HG03097 (cell line): ENCODE data around the gene ATP1B3.
A peak's percentile ranks its signal among the peaks of the same experiment; 100 is the strongest.
"Not testable (repeated sequence)": the region's sequence is repeated elsewhere in the genome, so short reads cannot be mapped to it uniquely, and the experiment has no call there.

Experiments
- ATAC-seq: cut with Tn5 transposase; IDR thresholded peaks from one replicate; pipeline ENCODE4 v1.9.1; 2021; ENCODE audit not compliant: unreplicated experiment, low FRiP score

The ATP1B3 gene

DNA sequence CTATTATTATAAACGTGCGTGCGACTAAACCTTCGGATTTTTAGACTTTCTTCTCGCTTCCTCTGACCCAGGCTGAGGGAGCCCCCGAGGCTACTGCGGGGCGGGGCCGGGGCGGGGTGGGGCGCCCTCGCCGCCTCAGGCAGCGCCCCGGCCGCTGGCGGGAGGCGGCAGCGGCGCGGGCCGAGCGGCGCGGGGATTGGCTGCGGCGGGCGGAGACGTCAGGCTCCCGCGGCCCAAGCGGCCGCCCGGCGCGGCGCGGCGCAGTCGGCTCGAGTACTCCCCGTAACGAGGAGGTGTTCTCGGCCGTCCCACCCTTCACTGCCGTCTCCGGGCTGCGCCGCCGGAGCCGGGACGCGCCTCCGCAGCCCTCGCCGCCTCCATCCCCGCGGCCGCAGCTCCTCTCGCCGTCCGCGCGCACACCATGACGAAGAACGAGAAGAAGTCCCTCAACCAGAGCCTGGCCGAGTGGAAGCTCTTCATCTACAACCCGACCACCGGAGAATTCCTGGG is at the start of gene ATP1B3:
Gene ATP1B3 (plus strand): TSS at position 263 of the 510 bp plus-strand sequence. CDS start 159 bp downstream, at position 422.
- peak; percentile 87 for ATAC-seq

DNA sequence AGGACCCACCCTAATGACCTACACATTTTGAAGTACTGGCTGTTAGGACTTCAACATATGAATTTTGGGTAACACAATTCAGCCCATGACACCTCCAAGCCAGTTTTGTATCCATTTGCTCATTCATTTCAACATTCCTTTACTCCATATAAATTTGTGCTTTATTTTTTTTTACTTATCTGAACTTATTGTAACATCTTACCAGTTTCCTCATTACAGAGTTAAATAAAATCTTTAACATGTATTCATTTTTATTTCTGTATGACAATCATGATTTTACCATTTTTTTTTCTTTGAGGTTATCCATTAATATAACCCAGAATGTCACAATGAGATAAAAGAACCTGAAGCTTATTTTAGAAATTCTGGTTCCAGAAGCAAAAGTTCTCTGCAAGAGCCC is 48.0 kb upstream of the ATP1B3 start:
- ATAC-seq, result no peak

DNA sequence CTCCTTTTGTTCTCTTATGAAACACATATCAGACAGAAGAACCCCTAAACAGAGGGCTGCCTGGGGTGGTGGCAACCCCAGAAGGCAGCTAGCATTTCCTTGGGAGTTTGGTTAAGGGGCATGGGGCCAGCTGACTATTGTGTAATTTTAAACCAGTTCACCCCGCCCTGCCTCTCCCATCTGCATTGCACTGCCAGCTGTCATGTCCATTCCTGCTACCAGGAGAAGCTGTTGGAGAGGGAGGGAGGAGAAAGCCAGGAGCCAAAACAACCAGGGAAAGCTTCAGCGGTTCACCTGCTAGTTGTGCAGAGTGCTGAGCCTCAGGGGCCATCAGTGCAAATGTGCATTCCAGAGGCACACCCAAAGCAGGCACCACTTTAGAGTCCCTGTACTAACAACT is 47.6 kb upstream of the ATP1B3 start:
- no peak for ATAC-seq

DNA sequence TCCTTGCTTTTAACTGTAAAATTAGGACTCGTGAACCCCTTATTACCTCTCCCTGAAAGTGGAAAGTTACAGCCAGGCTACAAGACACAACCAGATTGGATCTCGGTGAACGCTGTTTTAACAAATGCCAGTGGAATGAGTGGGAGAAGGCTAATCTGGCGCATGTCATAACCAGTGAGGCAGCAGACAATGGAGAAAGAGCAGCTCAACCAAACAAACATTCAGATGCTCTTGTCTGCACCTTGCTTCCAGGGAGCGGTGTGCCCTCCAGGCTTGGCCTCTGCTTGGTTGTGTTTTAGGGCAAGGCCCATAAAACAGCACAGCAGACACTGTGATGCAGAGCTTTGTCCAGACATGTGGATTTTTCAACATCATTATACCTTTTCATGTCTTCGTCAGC is 45.9 kb upstream of the ATP1B3 start:
- ATAC-seq, result no peak

DNA sequence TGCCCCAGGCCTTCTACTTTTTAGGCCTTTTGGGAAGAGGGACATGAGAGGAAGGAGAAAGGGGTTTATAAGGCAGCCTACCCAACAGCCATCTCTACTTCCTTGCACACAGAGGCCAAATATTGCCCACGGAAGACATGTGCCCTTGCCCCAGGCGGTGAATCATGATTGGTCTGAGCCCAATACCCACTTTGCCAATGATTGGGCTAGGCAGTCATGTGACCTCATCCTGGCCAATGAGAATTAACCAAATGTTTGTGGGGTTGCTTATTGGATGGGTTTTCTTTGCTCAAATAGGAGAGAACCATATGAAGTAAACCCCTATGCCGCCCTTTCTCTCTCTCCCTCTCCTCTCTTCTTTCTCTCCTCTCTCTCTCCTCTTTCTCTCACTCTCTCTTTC is 42.2 kb upstream of the ATP1B3 start:
- no peak for ATAC-seq

DNA sequence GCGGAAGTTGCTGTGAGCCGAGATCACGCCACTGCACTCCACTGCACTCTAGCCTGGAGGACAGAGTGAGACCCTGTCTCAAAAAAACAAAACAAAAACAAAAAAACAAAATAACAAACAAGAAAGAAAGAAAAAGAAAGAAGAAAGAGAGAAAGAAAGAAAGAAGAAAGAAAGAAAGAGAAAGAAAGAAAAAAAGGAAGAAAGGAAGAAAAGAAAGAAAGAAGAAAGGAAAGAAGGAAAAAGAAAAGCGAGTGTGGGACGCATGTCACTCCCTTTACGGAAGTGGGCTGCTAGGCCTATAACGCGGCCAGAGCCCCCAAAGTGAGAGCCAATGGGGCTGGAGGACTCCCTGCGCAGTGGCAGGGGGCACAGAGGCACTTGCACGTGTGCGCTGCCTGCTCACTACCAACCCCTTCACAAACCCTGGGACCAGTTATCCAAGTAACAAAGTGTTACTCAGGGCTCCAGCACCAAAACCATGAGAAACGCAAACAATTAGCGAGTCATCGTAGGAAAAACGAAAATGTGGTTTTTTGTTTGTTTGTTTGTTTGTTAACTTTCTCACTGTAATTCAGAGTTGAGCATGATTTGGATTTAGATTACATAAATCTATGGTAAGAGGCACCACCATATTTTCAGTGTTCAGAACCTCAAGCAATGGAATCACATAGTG is 40.8 kb upstream of the ATP1B3 start:
- no peak for ATAC-seq

DNA sequence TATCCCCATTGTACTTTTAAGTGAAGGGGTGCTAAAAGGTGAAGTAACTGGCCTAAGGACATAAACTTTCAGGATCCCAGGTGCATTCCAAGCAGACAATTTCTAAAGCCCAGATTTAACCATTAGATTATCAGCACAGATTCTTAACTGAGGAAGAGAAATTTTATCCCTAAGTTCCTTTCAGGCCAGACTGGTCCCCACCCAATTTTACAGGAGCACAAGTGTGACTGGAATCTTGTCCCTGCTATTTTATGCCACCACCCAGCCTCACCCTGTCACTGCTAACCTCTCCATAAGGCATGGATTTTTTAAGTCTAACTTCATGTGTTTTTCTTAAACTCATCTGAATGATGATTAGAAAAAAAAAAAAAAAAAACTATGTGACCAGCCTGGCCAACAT is 37.1 kb upstream of the ATP1B3 start:
- ATAC-seq, result no peak

DNA sequence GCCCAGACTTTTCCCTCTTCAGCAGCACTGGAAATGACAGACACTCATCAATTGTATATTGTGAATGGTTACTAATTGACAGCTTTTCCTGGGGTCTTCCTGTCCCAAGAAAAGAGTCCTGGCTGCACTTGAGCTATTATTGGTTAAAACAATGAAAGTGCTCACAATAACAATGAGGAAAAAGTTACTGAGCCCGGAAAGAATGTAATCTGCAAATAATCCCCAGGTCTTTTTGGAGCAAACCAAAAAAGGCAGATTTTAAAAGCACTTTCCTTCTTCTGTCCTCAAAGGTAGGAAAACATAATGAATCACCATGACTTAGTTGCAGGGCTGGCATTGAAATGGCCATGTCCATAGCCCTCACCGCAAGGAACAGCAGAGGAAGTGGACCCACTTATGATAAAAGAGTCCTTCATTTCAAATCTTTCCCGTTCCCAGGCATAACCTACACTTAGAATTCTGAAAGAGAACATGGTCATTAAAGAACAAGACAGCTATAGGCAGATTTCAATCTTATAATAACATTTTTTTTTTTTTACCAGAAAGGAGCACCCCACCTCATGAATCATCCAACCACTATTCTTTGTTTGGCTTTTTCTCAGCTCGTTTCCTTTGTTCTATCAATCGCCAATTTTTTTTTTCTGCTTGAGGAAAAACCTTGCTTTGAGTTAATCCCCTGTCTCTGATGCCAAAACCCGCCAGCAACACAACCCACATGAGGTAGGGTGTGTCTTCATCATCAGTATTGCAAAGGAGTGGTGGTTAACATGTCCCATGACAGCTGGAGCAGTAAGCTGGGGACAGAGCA is 35.5 kb upstream of the ATP1B3 start:
- no peak for ATAC-seq

DNA sequence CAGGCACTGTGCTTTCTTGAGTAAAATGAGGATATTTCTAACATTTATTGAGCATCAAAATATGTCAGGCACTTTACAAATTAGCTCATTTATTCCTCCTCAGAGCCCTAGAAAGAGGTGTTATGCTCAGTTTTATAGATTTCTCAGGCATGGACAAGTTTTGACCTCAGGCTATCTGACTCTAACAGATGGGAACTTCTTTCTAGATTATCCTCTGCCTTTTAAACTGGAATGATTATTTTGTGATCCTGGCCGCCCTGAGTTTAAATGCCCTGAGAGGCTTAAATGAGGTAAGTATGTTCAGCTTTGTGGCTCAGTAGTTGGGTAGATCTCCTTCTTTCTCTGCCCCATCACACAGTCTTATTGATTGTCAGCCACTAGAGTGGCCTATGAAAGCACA is 32.3 kb upstream of the ATP1B3 start:
- ATAC-seq, result no peak

DNA sequence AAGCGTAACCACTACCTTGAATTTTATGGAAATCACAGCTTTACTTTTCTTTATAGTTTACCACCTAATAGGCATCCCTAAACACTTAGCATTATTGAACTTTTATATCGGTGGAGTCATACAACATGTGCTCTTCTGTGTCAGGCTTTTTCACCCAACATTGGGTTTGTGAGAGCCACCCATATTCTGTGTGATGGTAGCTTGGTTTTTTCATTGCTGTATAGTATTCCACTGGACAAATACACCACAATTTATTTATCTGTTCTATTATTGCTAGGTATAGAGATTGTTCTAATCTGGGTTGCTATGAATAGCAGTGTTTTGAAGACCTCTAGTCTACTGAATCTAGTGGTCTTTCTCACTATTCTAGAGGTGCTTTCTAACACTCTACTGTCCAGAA is 31.6 kb upstream of the ATP1B3 start:
- no peak for ATAC-seq

DNA sequence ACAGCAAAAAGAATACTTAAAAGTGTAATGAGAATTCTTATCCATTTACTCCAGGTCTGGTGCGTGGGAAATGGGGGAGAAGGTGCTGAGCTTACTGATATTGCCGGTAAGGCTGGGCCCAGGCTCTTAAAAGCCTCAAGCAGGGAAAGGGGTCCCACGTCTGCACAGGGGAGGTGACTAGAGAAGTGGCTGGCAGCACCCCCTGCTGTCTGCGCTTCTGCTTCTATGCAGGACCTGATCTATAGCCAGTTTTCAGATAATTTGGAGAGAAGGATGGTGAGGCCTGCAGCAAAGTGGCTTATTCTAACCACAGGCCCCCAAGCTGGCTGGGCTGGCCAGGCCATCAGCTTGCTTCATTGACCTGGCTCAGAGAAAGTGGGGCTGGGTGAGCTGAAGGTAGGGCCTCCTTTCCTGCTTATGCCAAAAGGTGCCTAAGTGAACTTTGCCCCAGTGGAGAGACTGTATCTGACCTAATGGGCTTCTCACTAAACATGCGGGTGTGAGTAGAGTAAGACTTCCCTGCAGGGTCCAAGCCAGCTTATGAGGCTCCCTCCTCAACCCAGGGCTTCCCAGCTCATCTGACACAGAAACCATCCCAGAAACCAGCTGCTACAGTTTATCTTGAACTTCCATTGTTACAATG is 30.9 kb upstream of the ATP1B3 start:
- ATAC-seq, result no peak

DNA sequence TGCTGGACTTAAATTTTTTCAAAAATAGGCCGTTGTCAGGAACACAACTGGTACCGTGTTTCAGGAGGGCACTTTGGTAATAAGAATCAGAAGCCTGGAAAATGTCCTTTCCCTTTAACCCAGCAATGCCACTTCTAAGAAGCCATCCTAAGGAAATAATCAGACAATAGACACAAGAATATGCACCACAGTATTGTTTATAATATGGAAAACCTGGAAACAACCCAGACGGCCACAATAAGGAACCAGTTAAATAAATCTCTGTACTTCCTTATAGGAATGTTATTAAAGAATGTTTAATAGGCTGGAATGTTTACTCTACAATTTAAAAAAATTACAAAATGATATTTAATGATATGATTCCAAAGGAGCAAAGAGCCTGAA is 30.4 kb upstream of the ATP1B3 start:
- no peak for ATAC-seq

DNA sequence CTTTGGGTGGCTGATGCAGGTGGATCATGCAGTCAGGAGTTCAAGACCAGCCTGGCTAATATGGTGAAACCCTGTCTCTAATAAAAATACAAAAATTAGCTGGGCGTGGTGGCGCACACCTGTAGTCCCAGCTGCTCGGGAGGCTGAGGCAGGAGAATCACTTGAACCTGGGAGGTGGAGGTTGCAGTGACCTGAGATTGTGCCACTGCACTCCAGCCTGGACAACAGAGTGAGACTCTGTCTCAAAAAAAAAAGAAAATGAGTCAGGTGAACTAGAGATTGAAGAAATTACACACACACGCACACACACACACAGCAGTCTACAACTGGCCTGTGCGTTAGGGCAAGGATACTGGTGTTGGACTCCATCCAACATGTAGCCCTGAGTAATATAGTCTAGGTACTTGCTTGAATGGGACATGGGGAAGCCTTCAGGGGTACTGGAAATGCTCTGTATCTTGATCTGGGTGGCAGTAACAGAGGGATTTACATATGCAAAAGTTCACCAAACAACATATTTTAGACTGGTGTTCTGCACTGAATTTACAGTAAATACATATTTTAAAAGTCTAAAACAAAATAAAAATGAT is 28.2 kb upstream of the ATP1B3 start:
- ATAC-seq, result not testable (repeated sequence)

DNA sequence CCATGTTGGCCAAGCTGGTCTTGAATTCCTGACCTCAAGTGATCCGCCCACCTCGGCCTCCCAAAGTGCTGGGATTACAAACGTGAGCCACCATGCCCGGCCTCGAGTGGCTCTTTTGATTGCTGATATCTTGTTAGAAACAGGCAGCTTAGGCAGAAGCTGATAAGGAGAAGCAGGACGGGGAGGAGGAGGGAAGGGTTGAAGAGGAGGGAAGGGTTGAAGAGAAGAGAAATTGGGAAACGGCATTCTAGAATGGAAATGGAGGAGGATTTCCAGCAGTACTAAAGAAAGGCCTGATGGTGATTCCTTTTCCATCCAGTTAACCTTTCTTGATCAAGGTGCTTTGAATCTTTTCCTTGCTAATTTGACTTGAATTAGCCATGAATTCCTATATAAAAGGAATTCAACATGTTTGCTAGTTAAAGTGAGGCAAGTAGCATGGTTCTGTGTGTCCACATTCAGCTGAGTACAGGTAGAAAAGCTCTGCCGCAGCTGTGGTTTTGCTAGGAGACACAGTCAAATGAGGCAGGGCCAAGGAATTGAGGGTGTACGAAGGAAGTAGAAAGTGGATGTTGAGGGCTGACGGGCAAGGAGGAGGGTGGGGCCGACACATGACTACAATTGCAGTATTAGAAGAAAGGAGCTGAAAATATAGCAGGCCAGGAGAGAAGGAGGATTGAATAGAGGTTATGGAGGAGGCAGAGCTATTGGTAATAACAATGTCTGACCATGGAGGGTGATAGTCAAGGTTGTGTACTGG is 27.2 kb upstream of the ATP1B3 start:
- no peak for ATAC-seq

DNA sequence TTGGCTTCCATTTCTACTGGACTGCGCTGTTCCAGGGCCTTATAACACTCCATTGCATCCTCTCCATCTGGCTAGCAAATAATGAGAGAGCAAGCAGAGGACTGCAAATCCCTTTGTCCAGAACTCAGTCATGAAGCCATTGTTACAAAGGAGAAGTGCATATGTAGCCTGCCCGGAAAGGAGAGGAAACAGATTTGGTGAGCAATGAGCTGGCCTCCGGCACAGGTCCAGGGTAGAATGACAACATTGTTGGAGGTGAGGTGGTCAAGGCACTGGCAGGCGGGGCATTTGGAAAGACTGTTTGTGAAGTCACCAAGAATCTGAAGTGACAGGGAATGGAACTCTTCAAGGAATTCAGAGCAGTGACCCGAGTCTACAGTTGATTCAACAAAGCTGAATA is 25.0 kb upstream of the ATP1B3 start:
- ATAC-seq, result no peak

DNA sequence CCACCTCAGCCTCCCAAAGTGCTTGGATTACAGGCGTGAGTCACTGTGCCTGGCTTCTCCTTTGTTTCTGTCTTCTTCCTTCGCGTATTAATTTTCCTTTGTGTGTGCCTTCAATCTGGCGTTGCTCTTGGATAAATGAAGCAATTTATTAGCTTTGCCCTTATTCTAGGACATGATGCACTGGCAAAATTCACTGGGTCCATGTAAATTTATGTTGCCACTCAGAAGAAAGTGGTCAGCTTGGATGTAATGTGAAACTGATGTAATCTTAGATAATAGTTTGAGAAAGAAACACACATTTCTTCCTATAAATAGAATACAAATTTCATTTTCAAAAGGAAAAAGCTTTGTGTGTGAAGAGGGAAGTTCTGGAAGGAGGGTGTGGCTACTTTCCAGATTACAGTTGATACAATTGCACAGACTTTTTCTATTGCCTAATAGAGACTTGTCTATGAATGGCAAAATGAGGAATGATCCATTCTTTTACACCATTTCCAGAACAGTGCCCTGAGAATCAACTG is 23.3 kb upstream of the ATP1B3 start:
- ATAC-seq, result no peak

DNA sequence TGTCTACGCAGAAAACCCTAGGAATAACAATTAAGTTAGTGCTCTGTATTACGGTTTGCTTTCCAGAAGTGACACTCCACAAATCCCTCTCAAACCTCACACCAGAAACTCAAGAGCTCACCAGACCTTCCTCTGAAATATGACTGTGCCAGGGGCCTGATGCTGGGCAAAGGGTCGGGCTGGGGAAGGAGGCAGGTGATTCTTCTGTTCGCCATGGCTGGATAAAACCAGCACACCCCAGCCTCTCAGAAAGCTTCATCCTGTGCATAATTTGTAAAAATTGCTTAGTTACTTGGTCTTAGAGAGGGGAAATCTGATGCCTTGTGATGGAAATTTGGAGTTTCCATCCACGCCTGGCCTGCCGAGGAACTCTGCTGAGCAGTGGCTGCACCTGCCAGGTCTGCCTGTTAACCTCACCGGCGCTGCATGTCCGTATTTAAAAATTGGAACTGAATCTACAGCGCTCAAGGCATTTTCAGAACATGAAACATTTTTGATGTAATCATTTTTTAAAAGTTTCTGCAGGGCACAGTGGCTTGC is 22.7 kb upstream of the ATP1B3 start:
- no peak for ATAC-seq

DNA sequence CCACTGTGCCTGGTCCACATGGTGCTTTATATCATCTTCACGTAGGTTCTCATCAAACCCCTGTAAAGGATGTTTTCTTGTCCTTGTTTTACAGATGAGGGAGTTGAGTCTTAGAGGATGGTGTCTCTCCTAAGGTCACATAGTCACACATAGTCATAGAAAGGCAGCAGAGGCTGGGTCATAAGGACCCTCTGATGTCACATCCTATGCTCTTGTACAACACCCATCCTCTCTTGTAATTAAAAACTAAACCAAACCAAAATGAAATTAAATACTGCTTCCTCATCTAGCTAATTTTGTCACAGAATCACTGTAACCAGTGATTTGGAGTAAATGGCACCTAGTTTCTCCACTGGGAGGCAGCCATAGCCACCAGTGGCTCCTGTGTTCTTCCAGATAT is 21.8 kb upstream of the ATP1B3 start:
- no peak for ATAC-seq

DNA sequence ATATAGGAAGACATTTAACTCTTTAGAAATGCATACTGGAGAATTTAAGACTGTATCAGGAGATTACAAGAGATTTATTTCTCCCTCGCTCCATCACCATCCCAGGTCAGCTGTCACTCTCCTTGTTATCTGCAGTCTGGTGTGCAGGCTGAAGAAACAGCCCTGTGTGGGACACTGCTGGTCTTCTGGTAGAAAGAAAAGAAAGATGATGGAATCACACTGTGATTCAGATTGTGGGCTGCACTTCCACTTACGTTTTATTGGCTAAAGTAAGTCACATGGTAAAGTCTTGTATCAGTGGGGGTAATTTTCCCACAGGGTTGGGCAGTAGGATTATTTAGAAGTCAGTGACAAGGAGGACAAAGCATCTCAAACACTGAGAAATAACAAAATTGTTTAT is 18.1 kb upstream of the ATP1B3 start:
- ATAC-seq, result no peak

DNA sequence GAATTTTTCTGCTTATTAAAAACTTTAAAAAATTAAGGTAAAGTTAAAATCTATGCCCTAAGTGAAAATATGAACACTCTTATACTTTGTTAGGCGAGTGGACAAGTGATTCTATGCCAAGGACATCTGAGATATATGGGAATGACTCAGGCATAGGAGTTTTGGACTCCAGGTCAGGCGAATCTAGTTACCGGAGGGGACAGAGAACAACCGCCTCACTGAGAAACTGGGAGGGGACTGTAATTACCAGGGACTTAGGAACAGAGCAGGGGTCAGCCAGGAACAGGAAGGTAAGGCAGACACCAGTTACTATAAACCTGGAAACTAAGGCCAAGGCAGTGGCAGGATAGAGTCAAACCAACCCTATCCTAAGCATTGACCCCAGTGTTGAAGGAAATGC is 16.8 kb upstream of the ATP1B3 start:
- no peak for ATAC-seq
